Cortex of kidney (tissue), 1 donor: Measurements from ENCODE around the gene PUSL1.

ENCODE experiments used
- DNase-seq: peaks from one replicate; lab custom pipeline; 2025; lab: John Stamatoyannopoulos, UW

PUSL1 gene, protein sequence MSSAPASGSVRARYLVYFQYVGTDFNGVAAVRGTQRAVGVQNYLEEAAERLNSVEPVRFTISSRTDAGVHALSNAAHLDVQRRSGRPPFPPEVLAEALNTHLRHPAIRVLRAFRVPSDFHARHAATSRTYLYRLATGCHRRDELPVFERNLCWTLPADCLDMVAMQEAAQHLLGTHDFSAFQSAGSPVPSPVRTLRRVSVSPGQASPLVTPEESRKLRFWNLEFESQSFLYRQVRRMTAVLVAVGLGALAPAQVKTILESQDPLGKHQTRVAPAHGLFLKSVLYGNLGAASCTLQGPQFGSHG

DNA sequence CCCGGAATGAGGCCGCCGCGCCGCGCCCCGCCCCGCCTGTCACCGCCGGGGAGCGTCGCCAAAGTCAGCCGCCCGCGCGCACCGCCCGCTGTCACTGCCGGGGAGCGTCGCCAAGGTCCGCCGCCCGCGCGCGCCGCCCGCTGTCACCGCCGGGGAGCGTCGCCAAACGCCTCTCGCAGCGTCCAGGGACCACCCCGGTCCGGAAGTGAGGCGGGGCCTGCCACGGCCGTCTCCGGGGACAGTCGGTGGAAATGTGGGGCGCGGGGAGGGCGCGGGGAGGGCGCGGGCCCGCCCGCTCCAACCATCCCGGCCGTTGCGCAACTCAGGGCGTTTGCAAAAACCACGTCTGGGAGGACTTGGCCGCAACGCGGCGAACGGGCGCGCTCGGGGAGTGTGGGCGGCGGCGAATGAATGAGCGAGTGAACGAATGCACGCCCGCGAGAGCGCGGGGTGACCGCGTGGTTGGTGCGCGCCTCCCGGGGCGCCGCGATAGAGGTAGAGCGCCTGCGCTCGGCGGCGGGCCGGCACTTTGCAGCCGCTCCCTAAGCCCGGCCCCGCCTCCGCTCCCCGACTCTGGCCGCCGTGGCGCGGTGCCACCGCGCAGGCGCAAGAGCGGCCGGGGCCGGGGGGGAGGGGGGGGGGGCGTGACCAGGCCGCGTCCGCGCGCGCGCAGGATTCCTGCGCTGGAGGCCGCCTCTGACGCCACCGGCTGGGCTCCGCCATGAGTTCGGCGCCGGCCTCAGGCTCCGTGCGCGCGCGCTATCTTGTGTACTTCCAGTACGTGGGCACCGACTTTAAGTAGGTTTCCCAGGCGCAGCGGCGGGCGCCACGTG, at the start of gene PUSL1, which contains the start of gene ACAP3:
Gene PUSL1 (plus strand): TSS at position 675 of the 833 bp plus-strand sequence. CDS start 47 bp downstream, at position 722.
Gene ACAP3 (minus strand): TSS at position 8 of the 833 bp plus-strand sequence. CDS start 115 bp downstream, outside the sequence.
- no peak for DNase-seq

DNA sequence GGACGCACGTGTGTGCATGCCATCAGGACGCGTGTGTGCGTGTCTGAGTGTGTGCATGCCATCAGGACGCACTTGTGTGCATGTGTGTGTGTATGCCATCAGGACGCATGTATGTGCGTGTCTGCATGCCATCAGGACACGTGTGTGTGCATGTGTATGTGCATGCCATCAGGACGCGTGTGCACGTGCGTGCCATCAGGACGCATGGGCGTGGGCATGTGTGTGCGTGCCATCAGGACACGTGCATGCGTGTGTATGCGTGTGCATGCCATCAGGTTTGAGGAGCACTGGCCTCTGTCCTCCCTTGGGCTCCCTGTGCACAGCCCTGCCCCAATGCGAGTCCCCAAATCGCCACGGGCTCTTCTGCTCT, 49.3 kb upstream of the PUSL1 start:
- DNase-seq, result no peak

DNA sequence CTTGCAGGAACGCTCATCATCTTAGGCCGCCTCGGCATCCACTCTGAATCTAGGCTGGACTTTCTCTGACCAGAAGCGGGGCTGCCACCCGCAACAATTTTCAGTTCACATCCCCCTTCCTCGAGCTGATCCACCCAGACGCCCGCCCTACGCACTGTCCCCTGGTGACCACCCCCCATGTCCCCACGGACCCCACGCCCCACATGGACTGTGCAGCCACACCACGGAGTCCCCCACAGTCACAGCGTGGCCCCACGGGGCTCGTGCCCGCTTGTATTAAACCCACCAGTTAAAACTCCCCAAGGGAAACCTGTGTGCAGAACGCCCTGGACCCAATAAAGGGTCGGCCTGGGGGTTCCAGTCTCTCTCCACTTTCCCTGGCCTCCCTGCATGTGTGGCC, 48.9 kb upstream of the PUSL1 start:
- DNase-seq, result no peak

DNA sequence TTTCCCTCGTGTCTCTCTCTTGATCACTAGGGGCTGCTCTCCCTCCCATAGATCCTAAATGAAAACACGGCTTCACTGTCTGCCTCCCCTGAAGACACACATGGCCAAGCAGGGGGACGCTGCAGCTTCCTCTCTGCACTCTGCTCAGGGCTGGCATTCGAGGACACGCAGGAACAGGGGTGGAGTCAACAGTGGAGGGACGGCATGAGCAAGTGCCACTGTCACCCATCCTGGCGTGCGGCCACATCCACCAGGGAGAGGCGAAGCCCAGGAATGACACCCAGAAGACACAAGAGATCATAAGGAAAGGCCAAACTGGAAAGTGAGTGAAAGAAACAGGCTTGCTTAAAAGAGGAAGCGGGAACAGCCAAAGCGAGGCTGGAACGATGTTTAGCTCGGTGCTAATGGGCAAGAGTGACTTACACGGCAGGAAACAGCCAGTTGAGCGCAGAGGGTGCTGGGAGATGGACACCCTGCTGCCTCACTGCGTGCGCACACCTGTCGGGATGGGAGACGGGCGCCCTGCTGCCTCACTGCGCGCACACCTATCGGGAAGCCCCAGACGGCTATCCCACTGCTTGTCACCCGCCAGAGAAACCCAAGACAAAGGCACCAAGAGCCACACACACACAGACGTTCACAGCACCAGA, 48.3 kb upstream of the PUSL1 start:
- DNase-seq, result no peak

DNA sequence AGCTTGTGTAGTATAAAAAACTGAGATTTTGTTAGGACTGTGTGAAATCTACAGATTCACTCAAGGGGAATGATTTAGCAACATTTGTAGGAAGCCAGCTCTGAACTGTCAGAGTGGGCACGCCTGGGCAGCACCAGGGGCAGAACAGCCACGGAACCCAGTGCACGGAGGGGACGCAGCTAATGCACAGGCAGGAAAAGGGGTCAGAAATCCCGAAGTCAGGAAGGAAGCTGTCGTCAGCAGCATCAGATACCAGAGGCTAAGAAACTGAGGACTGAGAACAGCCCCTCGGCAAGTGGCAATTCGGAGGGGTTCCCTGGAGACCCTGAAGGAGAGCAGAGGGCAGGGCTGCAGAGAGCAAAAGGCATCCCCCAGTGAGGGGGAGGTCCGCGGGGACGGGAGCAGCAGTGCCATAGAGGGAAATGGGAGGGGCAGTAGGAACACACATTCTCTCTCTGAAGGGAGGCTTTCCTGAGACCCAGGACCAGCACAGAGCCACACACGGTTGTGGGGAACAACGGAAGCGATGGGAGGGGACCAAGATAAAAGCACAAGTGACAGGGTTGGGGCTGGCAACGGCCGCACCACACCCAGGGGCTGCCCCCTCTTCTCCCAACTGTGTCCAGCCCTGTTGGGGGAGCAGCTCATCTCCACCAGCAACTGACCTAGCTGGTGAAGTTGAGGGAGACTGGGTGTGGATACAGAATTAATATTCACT, 47.4 kb upstream of the PUSL1 start:
- no peak for DNase-seq

DNA sequence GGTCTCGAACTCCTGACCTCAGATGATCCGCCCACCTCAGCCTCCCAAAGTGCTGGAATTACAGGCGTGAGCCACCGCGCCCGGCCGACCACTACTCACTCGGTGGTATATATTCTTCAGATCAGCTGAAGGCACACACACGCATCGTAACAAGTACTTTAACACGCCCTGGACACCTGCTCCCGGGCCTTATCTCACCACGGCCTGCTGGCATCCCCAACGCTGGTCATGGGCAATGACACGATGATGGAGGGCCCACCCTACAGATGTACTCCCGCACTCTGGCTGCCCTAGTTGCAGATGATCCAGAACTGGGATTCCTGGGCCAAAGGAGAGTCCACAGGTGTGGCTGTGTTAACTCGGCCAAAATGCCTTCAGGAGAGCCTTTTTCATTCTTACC, 46.3 kb upstream of the PUSL1 start:
- no peak for DNase-seq

DNA sequence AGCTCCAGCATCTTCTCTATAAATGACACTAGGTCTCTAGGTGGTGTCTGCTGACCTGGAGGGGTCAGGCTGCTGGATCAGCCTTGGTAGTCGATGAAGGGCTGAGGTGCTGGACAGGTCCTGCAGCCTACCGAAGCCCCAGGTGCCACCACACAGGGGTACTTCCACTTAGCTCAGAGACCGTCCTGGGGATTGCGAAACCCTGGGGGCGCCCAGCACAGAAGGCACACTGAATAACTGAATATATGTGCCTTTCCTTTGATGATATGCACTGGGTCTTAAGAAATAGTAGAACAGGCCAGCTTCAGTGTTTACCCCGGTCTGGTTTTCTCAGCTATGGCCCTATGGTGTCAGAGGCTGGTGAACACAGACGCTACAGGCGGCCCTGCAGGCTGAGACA, 45.6 kb upstream of the PUSL1 start:
- DNase-seq, result no peak

DNA sequence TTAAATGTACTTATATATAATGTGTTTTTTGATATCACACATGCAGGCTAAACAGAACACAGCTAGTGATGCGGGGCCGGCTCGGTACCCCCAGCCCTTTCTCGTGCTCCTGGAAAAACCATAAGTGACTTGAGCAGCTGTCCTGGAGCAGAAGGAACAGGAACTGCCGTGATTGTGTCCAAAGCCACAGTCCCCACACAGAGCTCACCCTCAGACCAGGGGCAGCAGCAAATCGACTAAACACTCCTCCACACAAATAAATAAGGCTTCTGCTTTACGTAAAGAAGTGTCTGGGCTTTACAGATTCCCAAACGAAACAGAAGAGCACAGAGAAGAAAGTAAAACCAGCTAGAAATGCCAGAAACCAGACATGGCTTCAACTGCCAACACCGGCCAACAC, 44.4 kb upstream of the PUSL1 start:
- DNase-seq, result no peak

DNA sequence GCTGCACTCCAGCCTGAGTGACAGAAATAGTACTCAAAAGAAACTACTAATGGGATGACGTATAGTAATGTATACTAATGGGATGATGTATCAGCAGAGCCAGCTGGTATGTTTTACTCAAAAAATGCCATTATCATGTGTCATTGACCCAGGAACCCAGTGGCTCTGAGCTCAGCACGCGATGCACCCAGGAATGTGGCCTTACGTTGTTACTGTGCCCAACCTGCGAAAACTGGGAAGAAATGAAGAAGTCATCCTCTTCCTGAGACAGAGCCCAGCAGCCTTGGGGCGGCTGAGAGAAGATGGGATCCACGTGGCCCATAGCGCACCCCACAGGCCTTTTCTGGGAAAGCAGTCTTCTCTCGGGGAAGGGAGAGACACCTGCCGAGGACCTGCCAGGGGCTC, 43.5 kb upstream of the PUSL1 start:
- no peak for DNase-seq

DNA sequence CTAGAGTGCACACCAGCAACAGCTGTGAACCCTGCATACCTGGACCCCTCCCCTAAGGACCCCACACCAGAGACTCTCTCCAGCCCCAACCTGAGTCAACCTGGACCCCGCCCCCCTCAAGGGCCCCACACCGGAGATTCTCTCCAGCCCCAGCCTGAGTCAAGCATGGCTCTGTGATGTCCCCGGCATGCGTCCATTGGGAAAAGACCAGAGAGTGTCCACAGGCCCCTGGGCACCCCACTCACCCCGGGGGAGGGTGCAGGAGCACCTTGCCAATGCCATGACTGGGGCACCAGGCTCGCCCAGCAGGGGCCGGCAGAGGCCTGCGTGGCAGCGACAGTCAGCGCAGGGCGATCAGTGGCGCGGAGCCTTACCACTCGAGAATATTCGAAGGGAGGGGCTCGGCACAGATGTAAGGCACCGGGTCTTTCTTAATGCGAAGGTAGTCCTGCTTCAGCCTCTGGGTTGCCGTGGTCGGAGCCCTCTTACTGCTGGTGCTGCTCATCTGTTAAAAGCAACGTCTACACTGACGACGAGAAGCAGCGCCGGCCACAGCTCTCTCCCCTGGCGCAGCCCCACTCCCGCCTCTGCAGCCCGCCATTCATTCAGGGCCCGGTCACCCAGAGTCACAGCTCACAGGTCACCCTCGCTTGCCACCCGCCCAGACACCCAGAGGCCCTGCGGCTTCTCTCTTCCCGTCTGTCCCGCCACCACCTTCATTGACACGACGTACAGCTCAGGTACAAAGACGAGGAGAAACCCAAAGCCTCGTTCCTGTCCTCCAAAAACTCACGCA, 40.7 kb upstream of the PUSL1 start:
- no peak for DNase-seq

DNA sequence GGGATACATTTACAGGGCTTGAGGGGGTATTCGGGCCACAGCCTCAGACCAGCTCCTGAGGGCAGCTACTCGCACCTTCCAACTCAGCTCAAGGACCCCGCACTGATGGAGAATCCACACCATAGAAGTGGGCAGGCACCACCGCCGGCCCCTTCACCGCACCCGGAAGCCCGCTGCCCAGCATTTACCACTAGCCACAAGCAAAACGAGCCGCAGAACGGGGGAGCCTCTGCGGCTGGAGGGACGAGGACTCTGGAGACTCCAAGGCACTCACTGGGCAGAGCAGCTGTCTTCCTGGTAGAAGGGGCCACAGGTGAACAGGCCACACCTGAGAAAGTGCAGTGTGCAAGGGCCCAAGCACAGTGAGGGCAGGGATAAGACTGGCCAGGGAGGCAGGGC, 40.1 kb upstream of the PUSL1 start:
- no peak for DNase-seq

DNA sequence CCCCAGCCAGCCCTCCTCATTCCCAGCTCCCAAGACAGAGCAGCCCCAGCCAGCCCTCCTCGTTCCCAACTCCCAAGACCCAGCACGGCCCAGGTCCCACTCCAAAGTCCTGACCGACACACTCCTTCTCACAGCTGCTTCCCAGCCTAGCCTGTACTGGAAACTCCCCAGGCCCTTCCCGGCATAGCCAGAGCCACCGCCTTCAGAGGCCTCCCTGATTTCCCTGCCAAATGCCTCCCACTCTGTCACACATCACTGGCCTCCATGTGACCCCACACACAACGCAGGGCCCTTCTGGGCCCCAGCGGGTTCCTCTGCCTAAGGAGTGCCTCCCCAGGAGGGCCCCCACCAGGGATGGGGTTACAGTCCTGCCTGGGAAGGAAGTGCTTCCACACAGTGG, 37.6 kb upstream of the PUSL1 start:
- DNase-seq, result no peak

DNA sequence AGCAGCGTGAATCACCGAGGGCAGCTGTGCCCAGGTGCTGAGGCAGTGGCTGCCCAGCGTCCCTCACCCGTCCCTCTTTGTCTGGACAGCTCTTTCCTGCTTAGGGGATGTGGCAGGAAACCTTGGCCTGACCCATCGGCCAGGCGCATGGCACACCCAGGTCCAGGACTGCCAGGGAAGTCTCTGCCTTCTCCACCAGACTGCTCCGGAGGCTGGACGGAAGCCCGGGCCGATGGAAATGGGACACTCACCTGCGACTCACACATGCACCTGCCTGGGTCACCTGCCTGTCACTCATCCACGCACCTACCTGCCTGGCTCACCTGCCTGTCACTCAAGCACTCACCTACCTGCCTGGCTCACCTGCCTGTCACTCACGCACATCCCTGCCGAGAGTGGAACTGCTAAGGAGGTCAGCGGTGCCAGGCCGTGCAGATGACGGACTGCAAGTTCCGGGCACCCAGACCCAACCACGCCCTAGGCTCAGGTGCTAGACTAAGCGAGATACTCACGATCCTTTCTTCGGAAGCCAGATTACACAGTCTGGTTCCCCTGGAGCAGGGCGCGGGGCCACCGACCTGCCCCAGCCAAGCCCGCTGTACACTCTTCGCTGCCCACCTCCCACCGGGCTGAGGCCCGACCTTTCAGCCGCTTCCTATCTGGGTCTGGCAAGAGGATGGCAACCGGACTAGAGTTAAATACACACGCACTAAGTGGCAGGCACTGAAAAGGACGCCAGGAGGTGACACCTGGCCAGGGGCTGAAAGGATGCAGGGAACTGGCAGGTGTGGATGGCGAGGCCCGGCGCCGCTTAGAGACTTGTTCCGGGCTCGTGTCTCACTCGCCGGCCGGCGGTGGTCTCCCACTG, 35.8 kb upstream of the PUSL1 start:
- DNase-seq, result no peak

DNA sequence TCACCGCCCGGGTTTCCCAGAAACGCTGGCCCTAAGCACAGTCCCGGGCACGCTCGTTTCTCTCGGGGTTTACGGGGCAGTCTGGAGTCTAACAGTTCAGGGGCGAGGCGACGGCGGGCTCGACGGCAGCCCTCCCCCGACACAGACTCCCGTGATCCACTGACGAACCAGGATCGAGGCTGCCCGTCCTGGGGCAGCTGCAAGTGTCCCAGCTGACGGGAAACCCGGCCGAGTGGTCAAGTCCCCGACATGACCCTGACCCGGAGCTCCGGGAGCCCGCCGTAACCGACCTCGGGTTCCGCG, 35.2 kb upstream of the PUSL1 start:
- no peak for DNase-seq

DNA sequence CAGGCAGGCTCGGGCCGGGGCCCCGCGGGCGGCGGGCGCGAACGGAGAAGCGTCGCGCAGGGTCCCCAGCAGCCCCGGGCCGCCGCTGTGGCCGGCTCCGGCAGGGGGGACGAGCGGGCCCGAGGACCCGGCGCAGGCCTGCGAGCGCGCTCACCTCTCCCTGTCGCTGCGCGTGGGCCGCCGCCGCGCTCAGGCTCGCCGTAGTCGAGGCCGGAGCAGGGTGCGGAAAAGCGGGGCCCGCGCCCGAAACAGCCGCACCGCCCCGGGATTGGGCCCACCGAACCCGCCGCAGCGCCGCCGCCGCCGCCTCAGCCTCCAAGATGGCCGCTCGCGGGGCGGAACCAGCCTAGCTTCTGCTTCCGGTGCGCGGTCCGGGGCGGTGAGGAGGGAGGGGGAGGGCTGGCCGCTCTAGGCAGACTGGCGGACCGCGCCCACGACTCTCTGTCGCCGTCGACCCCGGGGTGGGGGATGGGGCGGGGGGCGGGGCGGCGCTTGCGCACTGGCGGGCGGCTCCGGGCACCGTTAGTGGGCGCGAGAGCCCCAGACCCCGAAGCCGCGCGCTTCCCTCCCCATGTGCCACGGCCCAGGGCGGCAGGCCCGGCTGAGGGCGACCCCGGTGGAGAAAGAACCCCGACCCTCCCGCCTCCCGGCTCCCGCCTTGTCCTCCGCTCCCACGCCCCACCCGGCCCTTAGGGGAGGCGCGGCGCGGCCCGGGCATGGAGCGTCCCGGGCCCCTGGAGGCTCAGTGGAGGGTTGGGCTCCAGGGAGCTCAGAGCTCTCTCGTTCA, 34.7 kb upstream of the PUSL1 start, which contains the start of gene UBE2J2:
Gene UBE2J2 (minus strand): TSS at position 343 of the 787 bp plus-strand sequence. CDS start 5,862 bp downstream, outside the sequence.
- no peak for DNase-seq

DNA sequence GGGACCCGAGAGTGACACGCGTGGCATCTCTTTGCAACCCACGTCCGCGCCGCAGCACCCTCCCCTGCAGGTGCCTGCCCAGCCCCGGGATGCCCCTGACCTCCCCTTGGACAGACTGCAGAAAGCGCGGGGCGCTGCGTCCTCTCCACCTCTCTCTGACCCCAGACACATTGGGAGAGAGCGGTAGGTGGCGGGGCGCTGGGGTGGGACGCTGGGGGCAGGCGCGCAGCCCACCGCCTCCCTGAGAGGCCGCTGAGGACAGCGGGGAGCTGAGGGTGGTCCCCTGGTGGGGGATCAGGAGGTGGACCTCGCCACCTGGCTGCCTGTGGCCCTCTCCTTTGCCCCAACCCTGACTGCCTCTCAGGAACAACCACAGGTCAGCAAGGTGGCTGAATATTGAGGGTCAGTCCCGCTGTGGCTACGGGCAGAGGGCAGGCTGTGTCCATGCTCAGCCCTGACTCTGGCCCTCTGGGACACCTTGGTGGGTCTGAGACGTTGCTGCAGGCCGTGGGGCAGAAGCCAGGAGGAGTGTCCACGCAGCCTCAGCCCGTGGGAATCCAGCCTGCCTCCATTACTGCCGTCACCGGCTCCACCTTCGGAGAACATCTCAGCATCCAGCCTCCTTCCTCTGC, 34.0 kb upstream of the PUSL1 start:
- no peak for DNase-seq

DNA sequence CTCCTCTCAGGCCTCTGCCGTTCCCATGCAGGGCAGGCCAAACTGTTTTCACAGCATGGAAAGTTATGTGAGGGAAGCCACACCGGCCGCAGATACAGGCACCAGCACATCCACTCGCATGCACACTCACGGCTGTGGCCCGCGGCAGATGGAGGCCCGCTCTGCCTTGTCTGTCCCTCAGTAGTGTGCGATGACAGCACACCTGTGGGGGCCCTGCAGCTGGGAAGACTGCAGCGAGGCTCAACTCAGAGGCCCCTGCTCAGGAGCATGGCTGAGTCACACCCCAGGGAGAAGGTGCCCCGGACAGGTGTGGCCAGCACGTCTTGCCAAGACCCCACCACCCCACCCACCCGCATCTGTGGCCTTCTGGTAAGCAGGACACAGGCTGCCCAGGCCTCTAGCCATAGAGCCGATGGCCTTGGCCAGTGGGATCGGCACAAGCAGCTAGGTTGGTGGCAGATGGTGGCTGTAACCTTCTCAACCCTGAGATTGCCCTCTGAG, 33.4 kb upstream of the PUSL1 start:
- DNase-seq, result no peak

DNA sequence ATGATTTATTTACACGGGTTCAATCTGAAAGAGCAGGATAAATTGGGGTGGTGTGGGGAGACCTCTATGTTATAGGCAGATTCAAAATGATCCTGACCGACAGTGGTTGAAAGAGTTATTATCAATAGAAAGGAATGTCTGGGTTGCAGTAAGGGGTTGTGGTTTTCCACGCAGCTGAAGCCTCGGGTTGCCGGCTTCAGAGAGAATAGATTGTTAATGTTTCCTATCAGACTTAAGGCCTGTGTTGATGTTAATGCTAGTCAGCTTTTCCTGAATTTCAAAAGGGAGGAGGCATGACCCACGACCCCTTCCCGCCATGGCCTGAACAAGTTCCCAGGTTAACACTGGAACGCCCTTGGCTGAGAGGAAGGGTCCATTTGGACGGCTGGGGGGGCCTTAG, 32.6 kb upstream of the PUSL1 start:
- DNase-seq, result no peak

DNA sequence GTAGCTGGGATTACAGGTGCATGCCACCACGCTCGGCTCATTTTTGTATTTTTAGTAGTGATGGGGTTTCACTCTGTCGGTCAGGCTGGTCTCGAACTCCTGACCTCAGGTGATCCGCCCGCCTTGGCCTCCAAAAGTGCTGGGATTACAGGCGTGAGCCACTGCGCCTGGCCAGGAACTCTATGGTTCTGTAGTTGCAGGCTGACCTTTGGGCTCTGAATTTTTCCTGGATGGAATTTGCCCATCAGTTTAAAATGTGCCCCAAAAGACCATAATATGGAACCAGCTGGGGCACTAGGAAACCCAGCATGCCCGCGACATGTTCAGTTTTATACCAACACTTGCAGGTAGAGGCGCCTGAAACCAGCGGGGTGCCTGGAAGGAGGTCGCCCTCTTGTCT, 29.8 kb upstream of the PUSL1 start:
- DNase-seq, result no peak
